Esophagus muscularis mucosa (tissue), 3 donors: ENCODE measurements around the gene MRPL10.

Experiments
- CTCF ChIP-seq, 3 experiments: fragments of 200-600 bp in 2 of 3; fragments of 450-650 bp in 1 of 3; sonication (generic) in 2 of 3; IDR thresholded peaks; one replicate each; pipeline ENCODE4 v1.5.1; 2017 to 2019; ENCODE audit warnings: antibody characterized with exemption in 3 of 3, mild to moderate bottlenecking in 2 of 3, moderate library complexity in 1 of 3
- POLR2A ChIP-seq: fragments of 450-650 bp; IDR thresholded peaks from one replicate; pipeline ENCODE4 v1.6.1; 2017; ENCODE audit warnings: antibody characterized with exemption, moderate library complexity, mild to moderate bottlenecking, low read depth
- POLR2AphosphoS5 ChIP-seq, 2 donors: sonication (generic); formaldehyde crosslinking; IDR thresholded peaks; one replicate each; pipeline ENCODE4 v1.6.1; 2017; ENCODE audit warnings: antibody characterized with exemption in 2 of 2

- TF ChIP-seq CTCF (IDR thresholded peaks at IDR 0.05) (no peak), POLR2AphosphoS5 (IDR thresholded peaks at IDR 0.05) (no peak), POLR2A (no peak)
Observed at GRCh38 chr17:47869114-47869513, 37.8 kb upstream of the MRPL10 start.
